22Rv1 (cell line): Measurements from ENCODE around the gene FKBP5.

Experiments
- H3K27ac ChIP-seq: fragments of 450-650 bp; 2 replicates; pipeline ENCODE4 v1.5.1; 2017
- ZFX ChIP-seq: fragments of 450-650 bp; IDR thresholded peaks from 2 replicates; pipeline ENCODE4 v1.6.1; 2017; ENCODE audit warnings: antibody characterized with exemption, borderline replicate concordance
- TF ChIP-seq, protein P1 (sequence below): fragments of 450-650 bp; IDR thresholded peaks from 2 replicates; pipeline ENCODE4 v1.5.1; 2017; ENCODE audit warnings: mild to moderate bottlenecking

Gene FKBP5

GRCh38 chr6:35727231-35727934 is 38.7 kb upstream of the FKBP5 start:
- peak overlapping the region; percentile 100 for H3K27ac ChIP-seq
- TF ChIP-seq, protein P1, sequence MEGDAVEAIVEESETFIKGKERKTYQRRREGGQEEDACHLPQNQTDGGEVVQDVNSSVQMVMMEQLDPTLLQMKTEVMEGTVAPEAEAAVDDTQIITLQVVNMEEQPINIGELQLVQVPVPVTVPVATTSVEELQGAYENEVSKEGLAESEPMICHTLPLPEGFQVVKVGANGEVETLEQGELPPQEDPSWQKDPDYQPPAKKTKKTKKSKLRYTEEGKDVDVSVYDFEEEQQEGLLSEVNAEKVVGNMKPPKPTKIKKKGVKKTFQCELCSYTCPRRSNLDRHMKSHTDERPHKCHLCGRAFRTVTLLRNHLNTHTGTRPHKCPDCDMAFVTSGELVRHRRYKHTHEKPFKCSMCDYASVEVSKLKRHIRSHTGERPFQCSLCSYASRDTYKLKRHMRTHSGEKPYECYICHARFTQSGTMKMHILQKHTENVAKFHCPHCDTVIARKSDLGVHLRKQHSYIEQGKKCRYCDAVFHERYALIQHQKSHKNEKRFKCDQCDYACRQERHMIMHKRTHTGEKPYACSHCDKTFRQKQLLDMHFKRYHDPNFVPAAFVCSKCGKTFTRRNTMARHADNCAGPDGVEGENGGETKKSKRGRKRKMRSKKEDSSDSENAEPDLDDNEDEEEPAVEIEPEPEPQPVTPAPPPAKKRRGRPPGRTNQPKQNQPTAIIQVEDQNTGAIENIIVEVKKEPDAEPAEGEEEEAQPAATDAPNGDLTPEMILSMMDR: 0 out of 2 replicates have a peak, but pooled peaks have one; percentile 7
- no peak for TF ChIP-seq ZFX

DNA sequence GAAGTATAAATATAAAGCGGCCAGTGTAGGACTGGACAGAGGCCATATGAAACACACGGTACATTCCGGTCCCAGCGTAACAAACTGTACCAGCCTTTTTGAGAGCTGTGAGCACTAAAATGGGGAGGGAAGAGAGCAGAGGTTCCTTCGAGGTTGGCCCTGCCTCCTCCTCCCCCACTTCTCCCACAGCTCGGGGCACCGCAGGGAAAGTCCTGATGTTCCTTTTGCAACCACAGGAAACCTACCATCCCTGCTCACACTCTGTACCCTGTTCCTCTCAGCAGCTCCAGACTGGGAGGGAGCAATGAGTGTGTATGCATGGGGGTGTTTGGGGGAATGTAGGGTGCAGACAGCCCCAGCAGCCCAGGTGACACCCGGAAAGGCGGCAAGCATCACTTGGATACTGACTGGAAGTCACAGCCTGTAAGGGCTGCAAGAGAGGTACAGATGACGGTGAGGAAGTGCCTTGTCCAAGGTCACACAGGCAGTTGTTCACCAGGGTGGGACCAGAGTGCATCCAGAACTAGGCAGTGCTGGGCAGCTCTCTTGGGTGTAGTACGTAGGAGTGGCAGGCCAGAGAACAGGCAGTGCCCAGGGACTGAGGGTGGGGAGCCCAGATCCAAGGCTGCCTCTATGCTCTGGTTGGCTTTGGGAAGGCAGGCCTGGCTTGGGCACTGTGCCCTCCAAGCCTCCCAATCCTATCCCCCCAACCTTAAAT is 37.2 kb upstream of the FKBP5 start:
- no peak for TF ChIP-seq ZFX
- TF ChIP-seq, protein P1: no peak
- H3K27ac ChIP-seq: peak overlapping the region; percentile 100

- peak overlapping the region; percentile 100 for H3K27ac ChIP-seq
- no peak for TF ChIP-seq ZFX
These were observed 36.5 kb upstream of the FKBP5 start for GRCh38 chr6:35725081-35725708.

GRCh38 chr6:35724471-35724870 is 35.8 kb upstream of the FKBP5 start:
- TF ChIP-seq ZFX: no peak
- TF ChIP-seq, protein P1: no peak
- H3K27ac ChIP-seq: peak overlapping the region; percentile 100

- TF ChIP-seq, protein P1: no peak
- H3K27ac ChIP-seq: peak overlapping the region; percentile 100
These were observed 35.3 kb upstream of the FKBP5 start for GRCh38 chr6:35724059-35724458.

DNA sequence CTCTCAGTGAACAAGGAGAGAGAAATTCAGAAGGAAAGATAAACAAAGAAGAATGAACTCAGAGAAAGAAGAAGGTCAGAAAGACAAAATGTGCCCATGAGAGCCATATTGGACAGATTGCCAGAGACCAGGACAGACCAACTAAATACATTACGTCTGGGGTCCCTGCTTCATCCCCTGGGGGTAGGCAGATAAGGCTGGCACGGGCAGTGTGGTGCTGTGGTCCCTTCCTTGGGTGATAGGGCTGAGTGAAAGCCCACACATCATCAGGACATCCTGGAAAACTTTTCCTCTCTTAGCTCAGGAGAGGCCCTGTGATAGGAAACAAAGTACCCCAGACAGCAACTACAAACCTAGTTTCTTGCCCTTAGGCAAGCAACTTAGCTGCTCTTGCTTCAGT is 34.9 kb upstream of the FKBP5 start:
- TF ChIP-seq, protein P1: no peak
- TF ChIP-seq ZFX: no peak
- H3K27ac ChIP-seq: peak overlapping the region; percentile 100

DNA sequence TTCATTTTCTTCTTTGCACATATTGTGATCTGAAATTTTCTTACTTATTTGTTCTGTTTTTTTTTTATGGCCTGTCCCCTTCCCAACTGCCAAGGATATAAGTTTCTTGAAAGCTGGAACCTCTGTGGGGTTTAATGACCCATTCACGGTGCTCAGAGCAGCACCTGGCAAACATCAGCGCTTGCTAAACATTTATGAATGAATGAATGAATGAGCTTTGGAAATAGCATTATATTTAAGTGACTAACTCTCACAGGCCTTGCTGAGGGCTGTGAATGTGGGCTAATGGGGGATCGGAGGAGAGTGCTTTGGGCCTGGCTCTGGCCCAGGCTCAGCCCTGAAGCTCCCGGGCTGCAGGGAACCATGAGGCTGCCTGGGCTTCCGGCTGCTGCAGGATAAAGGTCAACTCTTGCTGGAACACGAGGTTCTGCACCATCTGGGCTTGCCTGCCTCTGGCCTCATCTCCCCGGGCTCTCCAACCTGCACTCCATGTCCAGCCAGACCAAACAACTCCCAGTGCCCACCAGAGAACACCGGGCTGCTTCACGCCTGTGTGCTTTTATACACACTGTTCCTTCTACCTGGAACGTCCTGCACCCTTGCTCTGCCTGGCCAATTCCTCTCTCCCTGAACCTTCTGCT is 33.5 kb upstream of the FKBP5 start:
- peak overlapping the region; percentile 100 for H3K27ac ChIP-seq

More for the DNA sequence above, 33.5 kb upstream of the FKBP5 start:
- TF ChIP-seq, protein P1: no peak
- TF ChIP-seq ZFX: no peak
